DOHH2 (cell line): ENCODE data around the gene GLRX3.

Experiments used
- CTCF ChIP-seq: fragments of 200-600 bp; sonication (generic); IDR thresholded peaks from one replicate; pipeline ENCODE4 v1.5.1; 2014; ENCODE audit warnings: antibody characterized with exemption, mild to moderate bottlenecking, low read depth, low read length; ENCODE audit not compliant: poor library complexity, severe bottlenecking
- EZH2phosphoT487 ChIP-seq: fragments of 200-600 bp; sonication (generic); IDR thresholded peaks from 2 replicates; pipeline ENCODE4 v1.6.1; 2017; ENCODE audit warnings: borderline replicate concordance, mild to moderate bottlenecking, antibody characterized with exemption, low read length, moderate library complexity, mixed read lengths

- TF ChIP-seq CTCF, result peak; percentile 79
- TF ChIP-seq EZH2phosphoT487, result no peak
Measured at GRCh38 chr10:130127364-130128061, 8.7 kb upstream of the GLRX3 start.
